GM13977 (cell line): ENCODE results near the gene MLLT1.

ENCODE experiments used
- DNase-seq: peaks from one replicate; pipeline ENCODE4 v3.0.0; 2012; ENCODE audit warnings: low spot score
- CTCF ChIP-seq: IDR thresholded peaks from 2 replicates; pipeline ENCODE4 v1.5.1; 2012; ENCODE audit warnings: mild to moderate bottlenecking, control low read depth; ENCODE audit not compliant: insufficient read depth; ENCODE audit errors: extremely low read depth, missing control alignments
- in situ Hi-C: fragments of 300-500 bp; cut with MboI; formaldehyde crosslinking; loops from one replicate; pipeline ENCODE4 v1.12.0; 2022; ENCODE audit warnings: low sequenced_read_pairs, low pct_unique_long_range_greater_than_20kb, mixed read lengths, inconsistent platforms; ENCODE audit not compliant: unreplicated experiment

Gene MLLT1

DNA sequence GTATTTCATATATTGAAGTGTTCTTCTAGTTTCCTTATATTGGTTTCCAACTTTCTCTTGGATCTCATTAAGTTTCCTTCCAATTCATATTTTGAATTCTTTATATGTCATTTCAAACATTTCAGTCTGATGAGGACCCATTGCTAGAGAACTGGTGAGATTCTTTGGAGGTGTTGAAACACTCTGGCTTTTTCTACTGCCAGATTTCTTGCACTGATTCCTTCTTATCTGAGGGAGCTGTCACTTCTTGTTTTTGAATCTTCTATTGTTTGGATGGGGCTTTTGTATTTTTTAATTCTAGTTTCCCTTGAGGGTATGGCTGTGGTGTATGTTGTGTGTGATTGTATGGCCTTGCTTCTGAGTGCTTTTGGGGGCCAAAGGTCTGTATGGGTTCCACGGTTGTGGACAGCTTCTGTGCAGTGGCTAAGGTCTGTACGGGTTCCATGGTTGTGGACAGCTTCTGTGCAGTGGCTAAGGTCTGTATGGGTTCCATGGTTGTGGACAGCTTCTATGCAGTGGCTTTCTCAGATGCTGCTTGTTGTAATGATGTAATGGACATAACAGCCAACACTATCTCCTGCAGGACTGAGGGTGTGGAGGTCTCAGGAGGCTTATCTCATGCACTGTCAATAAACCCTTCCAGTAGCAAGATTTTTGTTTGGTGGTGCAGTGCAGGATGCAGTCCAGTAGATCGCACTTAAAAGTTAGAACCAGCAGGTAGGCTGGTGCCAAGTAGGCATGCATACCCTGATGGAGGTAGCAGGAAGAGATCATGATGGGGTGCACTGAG, 107.5 kb downstream of the MLLT1 start:
- in situ Hi-C loops = no loop called here
- TF ChIP-seq CTCF = no peak
- no peak for DNase-seq

- in situ Hi-C loops = no loop called here
- DNase-seq = no peak
- no peak for TF ChIP-seq CTCF
These were observed 112.7 kb downstream of the MLLT1 start for GRCh38 chr19:6167115-6167514.

DNA sequence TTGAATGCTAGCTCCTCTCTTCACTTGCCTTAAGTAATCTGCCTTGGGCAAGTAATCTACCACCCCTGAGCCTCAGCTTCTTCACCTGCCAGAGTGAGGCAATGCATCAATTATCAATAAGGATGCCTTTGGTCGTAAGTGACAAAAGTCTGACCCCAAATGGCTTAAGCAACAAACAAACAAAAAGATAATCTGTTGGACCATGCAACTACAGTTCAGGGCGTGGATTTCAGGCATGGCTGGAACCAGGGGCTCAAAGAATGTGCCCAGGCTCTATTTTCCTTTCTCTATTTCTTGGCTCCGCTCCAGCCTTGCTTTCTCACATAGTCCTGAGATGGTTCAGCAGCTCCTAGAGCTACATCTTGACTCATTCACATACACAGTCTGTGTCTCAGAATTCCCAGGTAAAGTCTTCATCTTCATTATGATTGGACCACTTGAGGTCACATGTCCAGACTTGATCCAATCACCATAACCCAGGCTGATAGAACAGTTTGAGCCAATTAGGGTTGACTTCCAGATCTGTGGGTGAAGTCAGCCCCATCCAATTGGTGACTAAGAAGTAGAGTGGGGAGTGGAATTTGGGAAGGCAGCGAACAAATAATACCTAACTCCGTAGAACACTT, 114.8 kb downstream of the MLLT1 start:
- in situ Hi-C loops = no loop called here
- DNase-seq = no peak
- TF ChIP-seq CTCF = no peak

GRCh38 chr19:6161271-6161850, 118.4 kb downstream of the MLLT1 start:
- DNase-seq = peak; percentile 50
- no peak for TF ChIP-seq CTCF
- in situ Hi-C loops = no loop called here
